SK-N-SH (cell line): ENCODE data around the gene SORL1. TPM values are rescaled to one million over a fixed set of nuclear protein-coding genes. Genes with fewer than 3 reads are reported as not detected.

Experiments
- CTCF ChIA-PET: fragments of 300-600, 350-600 bp; formaldehyde crosslinking; extraction: SDS; loops from one replicate; lab custom pipeline; 2021; lab: Yijun Ruan, JAX
- POLR2A ChIA-PET: fragments of 350-600 bp; sonication (Branson Sonifier 250); formaldehyde crosslinking; extraction: SDS; loops from one replicate; lab custom pipeline; 2020; ENCODE audit warnings: antibody characterized with exemption, inconsistent platforms; lab: Yijun Ruan, JAX
- DNase-seq: peaks from one replicate; pipeline ENCODE4 v3.0.0; 2012
- H2AFZ ChIP-seq: fragments of 200-600 bp; sonication (generic); 2 replicates; pipeline ENCODE4 v1.8.1; 2016; ENCODE audit warnings: antibody characterized with exemption, mild to moderate bottlenecking, low read depth
- H3F3A ChIP-seq: fragments of 200-600 bp; sonication (generic); replicated peaks from 2 replicates; pipeline ENCODE3; 2016; ENCODE audit warnings: antibody characterized with exemption, mild to moderate bottlenecking; ENCODE audit not compliant: insufficient read depth
- H3K27ac ChIP-seq, 2 experiments: fragments of 200-500 bp in 1 of 2; fragments of 200-600 bp in 1 of 2; sonication (Bioruptor generic) in 1 of 2; sonication (generic), shearing (Covaris generic) in 1 of 2; 2 replicates each; pipeline versions ENCODE4 v1.5.1 to v1.6.1; 2014 to 2016; ENCODE audit warnings: low read depth in 2 of 2, inconsistent platforms in 1 of 2, low read length in 1 of 2, mild to moderate bottlenecking in 1 of 2, mixed read lengths in 1 of 2
- H3K27me3 ChIP-seq: fragments of 200-600 bp; sonication (generic), shearing (Covaris generic); 2 replicates; pipeline ENCODE4 v1.6.1; 2016; ENCODE audit warnings: mixed run types; ENCODE audit not compliant: insufficient read depth
- H3K36me3 ChIP-seq, 2 experiments: fragments of 200-500 bp in 1 of 2; fragments of 200-600 bp in 1 of 2; sonication (Bioruptor generic) in 1 of 2; sonication (generic) in 1 of 2; replicated peaks in 1 of 2; 2 replicates each; pipeline versions ENCODE3 to v1.5.1; 2014 to 2016; ENCODE audit warnings: low read length in 1 of 2, mild to moderate bottlenecking in 1 of 2; ENCODE audit not compliant: insufficient read depth in 2 of 2, control insufficient read depth in 1 of 2
- H3K4me1 ChIP-seq, 2 experiments: fragments of 200-500 bp in 1 of 2; fragments of 200-600 bp in 1 of 2; sonication (Bioruptor generic) in 1 of 2; sonication (generic), shearing (Covaris generic) in 1 of 2; 2 replicates each; pipeline versions ENCODE4 v1.5.1 to v1.6.1; 2014 to 2016; ENCODE audit warnings: low read depth in 1 of 2, low read length in 1 of 2, mixed run types in 1 of 2; ENCODE audit not compliant: insufficient read depth in 2 of 2, control insufficient read depth in 1 of 2
- H3K4me2 ChIP-seq: fragments of 200-600 bp; sonication (generic), shearing (Covaris generic); 2 replicates; pipeline ENCODE4 v1.6.1; 2017; ENCODE audit warnings: mixed run types
- H3K4me3 ChIP-seq, 2 experiments: fragments of 200-500 bp in 1 of 2; fragments of 200-600 bp in 1 of 2; sonication (Bioruptor generic) in 1 of 2; sonication (generic), shearing (Covaris generic) in 1 of 2; 2 replicates each; pipeline versions ENCODE4 v1.5.1 to v1.8.1; 2014 to 2016; ENCODE audit warnings: low read depth in 2 of 2, inconsistent platforms in 1 of 2, low read length in 1 of 2, mild to moderate bottlenecking in 1 of 2, mixed read lengths in 1 of 2, moderate library complexity in 1 of 2
- H3K79me2 ChIP-seq: fragments of 200-600 bp; sonication (generic); 2 replicates; pipeline ENCODE4 v1.8.1; 2017; ENCODE audit warnings: mild to moderate bottlenecking; ENCODE audit not compliant: insufficient read depth
- H3K9ac ChIP-seq: fragments of 200-600 bp; sonication (generic); 2 replicates; pipeline ENCODE4 v1.6.1; 2017; ENCODE audit warnings: mixed run types
- H3K9me2 ChIP-seq: fragments of 200-600 bp; sonication (generic); 2 replicates; pipeline ENCODE4 v1.6.1; 2017; ENCODE audit warnings: mixed run types
- H3K9me3 ChIP-seq: fragments of 200-600 bp; sonication (generic); 2 replicates; pipeline ENCODE4 v1.6.1; 2017; ENCODE audit warnings: mixed run types, mild to moderate bottlenecking, moderate library complexity
- H4K20me1 ChIP-seq: fragments of 200-600 bp; sonication (generic); 2 replicates; pipeline ENCODE4 v1.6.1; 2017; ENCODE audit warnings: mild to moderate bottlenecking, mixed run types; ENCODE audit not compliant: insufficient read depth
- EP300 ChIP-seq, 2 experiments: IDR thresholded peaks; 2 replicates each; pipeline versions ENCODE4 v1.4.0 to v1.6.1; 2012; ENCODE audit warnings: borderline replicate concordance in 1 of 2, low read depth in 1 of 2, low read length in 1 of 2
- EZH2phosphoT487 ChIP-seq: fragments of 200-600 bp; sonication (generic); IDR thresholded peaks from 2 replicates; pipeline ENCODE4 v1.6.1; 2017; ENCODE audit warnings: low read depth, mixed run types, mild to moderate bottlenecking, antibody characterized with exemption, moderate library complexity, borderline replicate concordance
- FOXM1 ChIP-seq: IDR thresholded peaks from 2 replicates; pipeline ENCODE4 v1.4.0; 2012; ENCODE audit warnings: low read depth, mild to moderate bottlenecking
- GABPA ChIP-seq: IDR thresholded peaks from 2 replicates; pipeline ENCODE4 v1.4.0; 2012; ENCODE audit warnings: low read depth, mild to moderate bottlenecking
- JUND ChIP-seq: IDR thresholded peaks from 2 replicates; pipeline ENCODE4 v1.4.0; 2012
- NFIC ChIP-seq: IDR thresholded peaks from 2 replicates; pipeline ENCODE4 v1.4.0; 2012; ENCODE audit warnings: borderline replicate concordance
- REST ChIP-seq: IDR thresholded peaks from 2 replicates; pipeline ENCODE4 v1.6.1; 2012; ENCODE audit warnings: mild to moderate bottlenecking, low read depth, low read length, moderate library complexity
- USF1 ChIP-seq: IDR thresholded peaks from 2 replicates; pipeline ENCODE4 v1.4.0; 2012; ENCODE audit warnings: low read depth, borderline replicate concordance
- WGBS: methylation state at CpG from one replicate; pipeline ENCODE4 v1.1.6; 2017; ENCODE audit warnings: low lambda C conversion rate; 5-methylcytosine and 5-hydroxymethylcytosine counted together
- polyA plus RNA-seq, 3 experiments: library from polyadenylated mRNA; depleted of rRNA; stranded (reverse); fragments of >200 nt; gene quantifications; 2 replicates each; pipeline ENCODE4 v1.2.3, GENCODE V29; 2012

SORL1 gene
- polyA plus RNA-seq, 1 of the 3 experiments (the other 2 are of a cell fraction) = 7.1 TPM

- Histone ChIP-seq H3K4me1 (peaks cover 7 to 23% of the 10 kb centered on the region in 2 experiments; a peak in 3 of 4 replicates), H3K4me3 (no peak overlapping the region), H4K20me1 (no peaks in the 10 kb centered on the region), H2AFZ (no peak overlapping the region), H3K9ac (no peak overlapping the region), H3K27me3 (peaks cover 8% of the 10 kb centered on the region; the same call in 1 of the 2 replicates), H3F3A (peaks cover 12% of the 10 kb centered on the region), H3K9me3 (no peaks in the 10 kb centered on the region), H3K79me2 (no peaks in the 10 kb centered on the region), H3K9me2 (no peaks in the 10 kb centered on the region), H3K4me2 (no peak overlapping the region), H3K36me3 (no peaks in the 10 kb centered on the region), H3K27ac (peak overlapping the region in 1 of 2 experiments; percentile 19; a peak in 1 of 4 replicates)
- ChIA-PET POLR2A (no interaction called here), CTCF (no interaction called here)
- DNase-seq = peak; percentile 19
- TF ChIP-seq EP300 (IDR thresholded peaks at IDR 0.05; ENCODE audit: borderline replicate concordance in 1 of 2, low read depth in 1 of 2, low read length in 1 of 2) (peak in 1 of 2 experiments; percentile 36; a peak in 1 of 4 replicates), EZH2phosphoT487 (no peak)
- 93% methylated on average over 6 of the region's 7 CpGs for WGBS
Measured at GRCh38 chr11:121459413-121460017, 7.4 kb downstream of the SORL1 start.

- H3K9me2 ChIP-seq = no peaks in the 10 kb centered on the region
- peaks cover 19% of the 10 kb centered on the region for H3F3A ChIP-seq
- POLR2A ChIA-PET = no interaction called here
- no peak overlapping the region for H2AFZ ChIP-seq
- H3K36me3 ChIP-seq = no peaks in the 10 kb centered on the region
- H3K79me2 ChIP-seq = no peaks in the 10 kb centered on the region
- no peak for DNase-seq
- H3K27ac ChIP-seq = no peak overlapping the region
- H4K20me1 ChIP-seq = no peaks in the 10 kb centered on the region
- no peaks in the 10 kb centered on the region for H3K9me3 ChIP-seq
- 78% methylated on average over 4 of the region's 4 CpGs for WGBS
- peaks cover 21 to 27% of the 10 kb centered on the region in 2 experiments for H3K4me1 ChIP-seq
- H3K4me2 ChIP-seq = no peak overlapping the region
- CTCF ChIA-PET = interaction anchor here (1.3 to 5.0 kb wide), 3 partner anchors 9 to 131 kb away, joined by 3 to 29 read pairs (median 6); partner anchors contain the start of genes SORL1 and SORL1-AS1
- H3K9ac ChIP-seq = no peak overlapping the region
- no peak overlapping the region for H3K4me3 ChIP-seq
- H3K27me3 ChIP-seq = no peaks in the 10 kb centered on the region; the same call in 1 of the 2 replicates
- TF ChIP-seq JUND = no peak
Measured at GRCh38 chr11:121460941-121461514, 8.9 kb downstream of the SORL1 start.

GRCh38 chr11:121461843-121462242 is 9.7 kb downstream of the SORL1 start:
- Histone ChIP-seq H3K9ac (no peak overlapping the region), H3K79me2 (no peaks in the 10 kb centered on the region), H3K27me3 (no peaks in the 10 kb centered on the region; the same call in 1 of the 2 replicates), H3K9me3 (no peaks in the 10 kb centered on the region), H3K27ac (no peak overlapping the region), H3K4me2 (no peak overlapping the region), H3F3A (peaks cover 19% of the 10 kb centered on the region), H2AFZ (no peak overlapping the region), H3K9me2 (no peaks in the 10 kb centered on the region), H3K4me3 (no peak overlapping the region), H3K36me3 (no peaks in the 10 kb centered on the region), H4K20me1 (no peaks in the 10 kb centered on the region), H3K4me1 (peaks cover 27 to 34% of the 10 kb centered on the region in 2 experiments)
- TF ChIP-seq REST (no peak), FOXM1 (no peak), GABPA (no peak), USF1 (no peak), NFIC (no peak)
- no peak for DNase-seq
- ChIA-PET POLR2A (no interaction called here), CTCF (interaction anchor here (0.6 to 5.0 kb wide), 4 partner anchors 10 to 130 kb away, joined by 3 to 29 read pairs (median 4); partner anchors contain the start of genes SORL1 and SORL1-AS1)
- WGBS = 95% methylated on average over 7 of the region's 7 CpGs
